Right forelimb (tissue), 1 donor: ENCODE measurements around the gene WNT9B.

ENCODE experiments used
- DNase-seq: peaks from one replicate; pipeline ENCODE4 v3.0.0-alpha.2; 2018

The WNT9B gene

GRCh38 chr17:46885415-46886309, 34.3 kb downstream of the WNT9B start:
- DNase-seq: no peak

GRCh38 chr17:46886310-46886663, 34.9 kb downstream of the WNT9B start:
- no peak for DNase-seq

GRCh38 chr17:46887717-46888116, 36.3 kb downstream of the WNT9B start:
- DNase-seq: no peak

- no peak for DNase-seq
Observed at GRCh38 chr17:46888727-46889126, 37.3 kb downstream of the WNT9B start.

GRCh38 chr17:46889519-46889918, 38.1 kb downstream of the WNT9B start:
- no peak for DNase-seq

- DNase-seq: no peak
Observed at GRCh38 chr17:46889992-46890564, 38.7 kb downstream of the WNT9B start.

- DNase-seq: no peak
Observed at GRCh38 chr17:46890638-46891037, 39.3 kb downstream of the WNT9B start.

- DNase-seq: no peak
Observed at GRCh38 chr17:46892192-46892703, 40.9 kb downstream of the WNT9B start.

GRCh38 chr17:46894024-46894423, 42.6 kb downstream of the WNT9B start:
- DNase-seq: no peak

- no peak for DNase-seq
Observed at GRCh38 chr17:46894476-46895151, 43.2 kb downstream of the WNT9B start.

- no peak for DNase-seq
Observed at GRCh38 chr17:46895171-46895570, 43.8 kb downstream of the WNT9B start.

- no peak for DNase-seq
Observed at GRCh38 chr17:46896991-46897390, 45.6 kb downstream of the WNT9B start.

- DNase-seq: no peak
Observed at GRCh38 chr17:46898364-46898763, 47.0 kb downstream of the WNT9B start.

GRCh38 chr17:46898860-46899259, 47.5 kb downstream of the WNT9B start:
- no peak for DNase-seq

- no peak for DNase-seq
Observed at GRCh38 chr17:46901291-46901690, 49.9 kb downstream of the WNT9B start.

- DNase-seq: no peak
Observed at GRCh38 chr17:46903762-46904672, 52.6 kb downstream of the WNT9B start.

GRCh38 chr17:46908068-46908737, 56.8 kb downstream of the WNT9B start:
- no peak for DNase-seq

- DNase-seq: no peak
Observed at GRCh38 chr17:46910179-46910927, 59.0 kb downstream of the WNT9B start.

- DNase-seq: no peak
Observed at GRCh38 chr17:46911311-46911710, 59.9 kb downstream of the WNT9B start.

GRCh38 chr17:46915596-46915995, 64.2 kb downstream of the WNT9B start:
- DNase-seq: no peak

- no peak for DNase-seq
Observed at GRCh38 chr17:46916211-46916610, 64.8 kb downstream of the WNT9B start.
